GM23338 (cell line): ENCODE data around the gene UBQLN2. TPM values are rescaled to one million over a fixed set of nuclear protein-coding genes. Genes with fewer than 3 reads are reported as not detected.

Experiments
- ATAC-seq: fragments of 200-7000 bp; cut with Tn5 transposase; 3 replicates; pipeline ENCODE4 v1.9.1; 2020
- DNase-seq: peaks from one replicate; pipeline ENCODE4 v3.0.0-alpha.2; 2015; ENCODE audit warnings: low spot score
- H2AFZ ChIP-seq: fragments of 200-600 bp; sonication (generic); 2 replicates; pipeline ENCODE4 v1.8.0; 2016; ENCODE audit warnings: antibody characterized with exemption, mild to moderate bottlenecking, moderate library complexity
- H3F3A ChIP-seq: fragments of 200-600 bp; sonication (generic); replicated peaks from 2 replicates; pipeline ENCODE4 v1.8.0; 2017; ENCODE audit warnings: antibody characterized with exemption, mixed run types, low read depth
- H3K27ac ChIP-seq: fragments of 200-600 bp; sonication (generic); 2 replicates; pipeline ENCODE4 v1.6.1; 2016; ENCODE audit warnings: low read depth
- H3K27me3 ChIP-seq: fragments of 200-600 bp; sonication (generic); 2 replicates; pipeline ENCODE4 v1.8.0; 2016; ENCODE audit warnings: mild to moderate bottlenecking, mixed run types, moderate library complexity; ENCODE audit not compliant: insufficient read depth
- H3K36me3 ChIP-seq: fragments of 200-600 bp; sonication (generic); 2 replicates; pipeline ENCODE4 v1.8.0; 2016; ENCODE audit warnings: mild to moderate bottlenecking; ENCODE audit not compliant: insufficient read depth
- H3K4me1 ChIP-seq: fragments of 200-600 bp; sonication (generic); 2 replicates; pipeline ENCODE4 v1.8.0; 2016; ENCODE audit warnings: mild to moderate bottlenecking, moderate library complexity; ENCODE audit not compliant: insufficient read depth
- H3K4me2 ChIP-seq: fragments of 200-600 bp; sonication (generic); 2 replicates; pipeline ENCODE4 v1.7.1; 2017; ENCODE audit warnings: mixed run types
- H3K4me3 ChIP-seq: fragments of 200-600 bp; sonication (generic); 2 replicates; pipeline ENCODE4 v1.6.1; 2016; ENCODE audit warnings: mixed run types
- H3K79me2 ChIP-seq: fragments of 200-600 bp; sonication (generic); replicated peaks from 2 replicates; pipeline ENCODE4 v1.8.0; 2017; ENCODE audit warnings: mild to moderate bottlenecking; ENCODE audit not compliant: insufficient read depth
- H3K9me2 ChIP-seq: fragments of 200-600 bp; sonication (generic); 2 replicates; pipeline ENCODE4 v1.8.0; 2017; ENCODE audit not compliant: insufficient read depth
- H4K20me1 ChIP-seq: fragments of 200-600 bp; sonication (generic); replicated peaks from 2 replicates; pipeline ENCODE4 v1.8.0; 2017; ENCODE audit warnings: mild to moderate bottlenecking; ENCODE audit not compliant: insufficient read depth
- H3K27ac Mint-ChIP-seq: 2 replicates; pipeline ENCODE4 v1.8.0; 2020; ENCODE audit warnings: inconsistent platforms, mild to moderate bottlenecking, moderate library complexity, mixed read lengths
- H3K27me3 Mint-ChIP-seq: 3 replicates; pipeline ENCODE4 v1.8.0; 2022; ENCODE audit warnings: low read depth, mild to moderate bottlenecking, moderate library complexity, mixed read lengths, inconsistent platforms; ENCODE audit not compliant: insufficient read depth, poor library complexity
- H3K36me3 Mint-ChIP-seq: 3 replicates; pipeline ENCODE4 v1.8.0; 2021; ENCODE audit warnings: low read depth, mild to moderate bottlenecking, inconsistent platforms, moderate library complexity, mixed read lengths
- H3K4me1 Mint-ChIP-seq: 3 replicates; pipeline ENCODE4 v1.8.0; 2020; ENCODE audit warnings: mild to moderate bottlenecking, inconsistent platforms, mixed read lengths
- H3K4me3 Mint-ChIP-seq: 3 replicates; pipeline ENCODE4 v1.8.0; 2021; ENCODE audit warnings: moderate library complexity, mild to moderate bottlenecking, inconsistent platforms, mixed read lengths
- H3K9me3 Mint-ChIP-seq: 3 replicates; pipeline ENCODE4 v1.8.0; 2020; ENCODE audit warnings: moderate library complexity, mild to moderate bottlenecking, inconsistent platforms, mixed read lengths
- CREB1 ChIP-seq: fragments of 250-450 bp; sonication (Bioruptor Pico); IDR thresholded peaks from 2 replicates; pipeline ENCODE4 v1.5.0; 2020; ENCODE audit warnings: low read depth, mild to moderate bottlenecking, moderate library complexity
- EZH2 ChIP-seq: fragments of 200-600 bp; sonication (generic); IDR thresholded peaks from one replicate; pipeline ENCODE4 v1.8.0; 2017; ENCODE audit warnings: antibody characterized with exemption, mild to moderate bottlenecking, low read depth; ENCODE audit not compliant: unreplicated experiment
- EZH2phosphoT487 ChIP-seq: fragments of 200-600 bp; sonication (generic); IDR thresholded peaks from one replicate; pipeline ENCODE4 v1.8.1; 2018; ENCODE audit warnings: antibody characterized with exemption; ENCODE audit not compliant: unreplicated experiment
- JUNB ChIP-seq: IDR thresholded peaks from one replicate; pipeline ENCODE4 v1.6.1; 2016; ENCODE audit warnings: antibody characterized with exemption; ENCODE audit not compliant: unreplicated experiment
- NANOG ChIP-seq: IDR thresholded peaks from 2 replicates; pipeline ENCODE4 v1.6.1; 2016; ENCODE audit warnings: antibody characterized with exemption, borderline replicate concordance
- POLR2AphosphoS5 ChIP-seq: IDR thresholded peaks from 2 replicates; pipeline ENCODE4 v1.6.1; 2016; ENCODE audit warnings: antibody characterized with exemption, low read depth
- STAT1 ChIP-seq: IDR thresholded peaks from one replicate; pipeline ENCODE4 v1.6.1; 2016; ENCODE audit warnings: antibody characterized with exemption; ENCODE audit not compliant: unreplicated experiment
- ZNF331 ChIP-seq: fragments of 250-450 bp; sonication (Bioruptor Pico); IDR thresholded peaks from 2 replicates; pipeline ENCODE4 v1.5.0; 2020; ENCODE audit warnings: low read depth, mild to moderate bottlenecking, moderate library complexity
- ZNF462 ChIP-seq: fragments of 250-450 bp; sonication (Bioruptor Pico); IDR thresholded peaks from 2 replicates; pipeline ENCODE4 v1.5.0; 2020; ENCODE audit warnings: mild to moderate bottlenecking, moderate library complexity
- polyA plus RNA-seq: library from polyadenylated mRNA; unstranded; fragments of >200 nt; fragmentation: Nextera tagmentation; extraction: Ambion mirVana; gene quantifications from 2 replicates; pipeline ENCODE4 v1.2.1, GENCODE V29; 2016
- total RNA-seq: library from RNA; depleted of rRNA; stranded (reverse); fragments of >200 nt; shearing (Covaris generic); gene quantifications from 2 replicates; pipeline ENCODE4 v1.2.3, GENCODE V29; 2014
- TF ChIP-seq, protein P1 (sequence below): IDR thresholded peaks from 2 replicates; pipeline ENCODE4 v1.6.1; 2016; ENCODE audit warnings: antibody characterized with exemption
- TF ChIP-seq, protein P2 (sequence below), 2 experiments: fragments of 200-600 bp in 1 of 2; sonication (generic) in 1 of 2; conservative IDR thresholded peaks; 2 replicates each; pipeline versions ENCODE4 v1.5.1 to v1.6.1; 2016 to 2017; ENCODE audit warnings: antibody characterized with exemption in 2 of 2, low read depth in 2 of 2, mild to moderate bottlenecking in 2 of 2, moderate library complexity in 1 of 2

UBQLN2 gene
- total and polyA plus RNA-seq, 2 experiments from 2014 or later: 21.8 to 35.7 TPM

GRCh38 chrX:56576721-56577120 lies 13.3 kb downstream of the UBQLN2 start (continued):
- TF ChIP-seq ZNF462 (CRISPR knock-in tag) (no peak), JUNB (no peak), EZH2 (no peak), ZNF331 (CRISPR knock-in tag) (no peak), STAT1 (no peak), NANOG (no peak), POLR2AphosphoS5 (no peak)

GRCh38 chrX:56588397-56589188 lies 25.2 kb downstream of the UBQLN2 start:
- H3K36me3 Mint-ChIP-seq: peaks cover 27% of the 10 kb centered on the region
- H3K4me1 Mint-ChIP-seq: no peaks in the 10 kb centered on the region
- Histone ChIP-seq H4K20me1 (no peaks in the 10 kb centered on the region), H3K4me2 (no peak overlapping the region), H3K36me3 (no peaks in the 10 kb centered on the region), H3K27ac (no peak overlapping the region), H3K79me2 (no peaks in the 10 kb centered on the region), H3K4me3 (no peak overlapping the region), H3K9me2 (no peaks in the 10 kb centered on the region), H3K27me3 (no peaks in the 10 kb centered on the region), H3K4me1 (no peaks in the 10 kb centered on the region), H2AFZ (no peak overlapping the region), H3F3A (no peaks in the 10 kb centered on the region)
- no peak overlapping the region for H3K4me3 Mint-ChIP-seq
- ATAC-seq (no peak), DNase-seq (no peak)
- H3K27ac Mint-ChIP-seq: no peak overlapping the region
- no peaks in the 10 kb centered on the region for H3K27me3 Mint-ChIP-seq
- H3K9me3 Mint-ChIP-seq: peaks cover 21% of the 10 kb centered on the region
- TF ChIP-seq STAT1 (no peak), POLR2AphosphoS5 (no peak), EZH2phosphoT487 (no peak), CREB1 (CRISPR knock-in tag) (no peak)
- TF ChIP-seq, protein P1, sequence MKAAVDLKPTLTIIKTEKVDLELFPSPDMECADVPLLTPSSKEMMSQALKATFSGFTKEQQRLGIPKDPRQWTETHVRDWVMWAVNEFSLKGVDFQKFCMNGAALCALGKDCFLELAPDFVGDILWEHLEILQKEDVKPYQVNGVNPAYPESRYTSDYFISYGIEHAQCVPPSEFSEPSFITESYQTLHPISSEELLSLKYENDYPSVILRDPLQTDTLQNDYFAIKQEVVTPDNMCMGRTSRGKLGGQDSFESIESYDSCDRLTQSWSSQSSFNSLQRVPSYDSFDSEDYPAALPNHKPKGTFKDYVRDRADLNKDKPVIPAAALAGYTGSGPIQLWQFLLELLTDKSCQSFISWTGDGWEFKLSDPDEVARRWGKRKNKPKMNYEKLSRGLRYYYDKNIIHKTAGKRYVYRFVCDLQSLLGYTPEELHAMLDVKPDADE: no peak
- TF ChIP-seq, protein P2, sequence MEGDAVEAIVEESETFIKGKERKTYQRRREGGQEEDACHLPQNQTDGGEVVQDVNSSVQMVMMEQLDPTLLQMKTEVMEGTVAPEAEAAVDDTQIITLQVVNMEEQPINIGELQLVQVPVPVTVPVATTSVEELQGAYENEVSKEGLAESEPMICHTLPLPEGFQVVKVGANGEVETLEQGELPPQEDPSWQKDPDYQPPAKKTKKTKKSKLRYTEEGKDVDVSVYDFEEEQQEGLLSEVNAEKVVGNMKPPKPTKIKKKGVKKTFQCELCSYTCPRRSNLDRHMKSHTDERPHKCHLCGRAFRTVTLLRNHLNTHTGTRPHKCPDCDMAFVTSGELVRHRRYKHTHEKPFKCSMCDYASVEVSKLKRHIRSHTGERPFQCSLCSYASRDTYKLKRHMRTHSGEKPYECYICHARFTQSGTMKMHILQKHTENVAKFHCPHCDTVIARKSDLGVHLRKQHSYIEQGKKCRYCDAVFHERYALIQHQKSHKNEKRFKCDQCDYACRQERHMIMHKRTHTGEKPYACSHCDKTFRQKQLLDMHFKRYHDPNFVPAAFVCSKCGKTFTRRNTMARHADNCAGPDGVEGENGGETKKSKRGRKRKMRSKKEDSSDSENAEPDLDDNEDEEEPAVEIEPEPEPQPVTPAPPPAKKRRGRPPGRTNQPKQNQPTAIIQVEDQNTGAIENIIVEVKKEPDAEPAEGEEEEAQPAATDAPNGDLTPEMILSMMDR (conservative IDR thresholded peaks at IDR 0.05; ENCODE audit: low read depth in 2 of 2): no peak
